HepG2 (cell line): ENCODE results near the gene PEA15. TPM values are rescaled to one million over a fixed set of nuclear protein-coding genes. Genes with fewer than 3 reads are reported as not detected.

Source experiments
- ATAC-seq: fragments of 200-7000 bp; cut with Tn5 transposase; 3 replicates; pipeline ENCODE4 v1.9.1; 2020; ENCODE audit warnings: mild to moderate bottlenecking, moderate library complexity
- BruUV-seq: library from RNA; stranded (reverse); fragments of 400-500 nt; replicated peaks from 2 replicates; lab custom pipeline; 2021; lab: Mats Ljungman, UMichigan
- CTCF ChIA-PET: fragments of 300-600 bp; formaldehyde crosslinking; extraction: SDS; loops from one replicate; lab custom pipeline; 2021; ENCODE audit warnings: low total read pairs, inconsistent platforms, low intra/inter-chr PET ratio; lab: Yijun Ruan, JAX
- POLR2A ChIA-PET: fragments of 350-600 bp; sonication (Branson Sonifier 250); formaldehyde crosslinking; loops from one replicate; lab custom pipeline; 2020; ENCODE audit warnings: antibody characterized with exemption, inconsistent platforms; lab: Yijun Ruan, JAX
- DNase-seq: peaks from one replicate; pipeline ENCODE4 v3.0.0-alpha.2; 2015; ENCODE audit warnings: low spot score
- FAIRE-seq: peaks from 3 replicates; lab custom pipeline; 2011; peaks lifted over from hg19 to GRCh38; lab: Jason Lieb, UNC
- H2AFZ ChIP-seq: one replicate; pipeline ENCODE4 v1.6.1; 2011; ENCODE audit warnings: low read length, inconsistent platforms
- H3K27ac ChIP-seq: fragments of 300-600 bp; 3 replicates; pipeline ENCODE4 v1.8.0; 2011; ENCODE audit warnings: mixed run types, mild to moderate bottlenecking, mixed read lengths, low read length, inconsistent platforms; ENCODE audit not compliant: insufficient read depth; ENCODE audit errors: extremely low read length
- H3K27me3 ChIP-seq, 2 experiments: fragments of 200-600 bp in 1 of 2; 2 replicates in 1 of 2; 3 replicates in 1 of 2; pipeline versions ENCODE4 v1.6.0 to v1.8.0; 2011; ENCODE audit warnings: low read length in 2 of 2, mild to moderate bottlenecking in 2 of 2, moderate library complexity in 2 of 2, inconsistent platforms in 1 of 2; ENCODE audit not compliant: insufficient read depth in 2 of 2, control insufficient read depth in 1 of 2
- H3K36me3 ChIP-seq, 2 experiments: fragments of 200-600 bp in 1 of 2; replicated peaks in 1 of 2; 2 replicates in 1 of 2; 3 replicates in 1 of 2; pipeline versions ENCODE4 v1.5.1 to v1.8.0; 2011; ENCODE audit warnings: low read length in 2 of 2, inconsistent platforms in 1 of 2; ENCODE audit not compliant: insufficient read depth in 2 of 2, control insufficient read depth in 1 of 2
- H3K4me1 ChIP-seq: 2 replicates; pipeline ENCODE4 v1.5.1; 2012; ENCODE audit warnings: low read length, inconsistent platforms; ENCODE audit not compliant: insufficient read depth
- H3K4me2 ChIP-seq: 2 replicates; pipeline ENCODE4 v1.6.0; 2011; ENCODE audit warnings: low read depth, low read length, inconsistent platforms
- H3K4me3 ChIP-seq, 3 experiments: fragments of 200-600 bp in 1 of 3; sonication (generic), shearing (Covaris generic) in 1 of 3; replicated peaks in 1 of 3; 2 replicates each; pipeline ENCODE4 v1.5.1; 2011 to 2016; ENCODE audit warnings: low read length in 3 of 3, inconsistent platforms in 2 of 3, low read depth in 2 of 3, mild to moderate bottlenecking in 2 of 3, control low read depth in 1 of 3, mixed read lengths in 1 of 3; ENCODE audit not compliant: insufficient read depth in 1 of 3
- H3K79me2 ChIP-seq: one replicate; pipeline ENCODE4 v1.6.1; 2011; ENCODE audit warnings: low read length, inconsistent platforms; ENCODE audit not compliant: insufficient read depth
- H3K9ac ChIP-seq: 2 replicates; pipeline ENCODE4 v1.6.0; 2011; ENCODE audit warnings: mild to moderate bottlenecking, low read depth, low read length, inconsistent platforms; ENCODE audit not compliant: insufficient read depth
- H3K9me3 ChIP-seq: 2 replicates; pipeline ENCODE4 v1.5.1; 2012; ENCODE audit warnings: mild to moderate bottlenecking, low read length
- H4K20me1 ChIP-seq: 2 replicates; pipeline ENCODE4 v1.6.0; 2011; ENCODE audit warnings: inconsistent platforms, mild to moderate bottlenecking, low read length, moderate library complexity; ENCODE audit not compliant: insufficient read depth
- CBX2 ChIP-seq, 2 experiments: fragments of 200-600 bp in 1 of 2; sonication (generic); formaldehyde crosslinking in 1 of 2; IDR thresholded peaks; 2 replicates each; pipeline versions ENCODE4 v1.7.0 to v1.8.1; 2018 to 2022; ENCODE audit warnings: low read depth in 2 of 2, low read length in 1 of 2, mild to moderate bottlenecking in 1 of 2, missing genetic modification reagents in 1 of 2
- DMAP1 ChIP-seq: IDR thresholded peaks from 2 replicates; pipeline ENCODE4 v1.6.1; 2016
- FOXA1 ChIP-seq, 2 experiments: fragments of 450-650 bp in 1 of 2; sonication (generic) in 1 of 2; formaldehyde crosslinking in 1 of 2; IDR thresholded peaks; 2 replicates each; pipeline versions ENCODE4 v1.4.0 to v1.6.1; 2016 to 2020; ENCODE audit warnings: missing genetic modification reagents in 1 of 2
- GMEB1 ChIP-seq: sonication (generic); formaldehyde crosslinking; IDR thresholded peaks from 2 replicates; pipeline ENCODE4 v1.5.1; 2020; ENCODE audit warnings: missing genetic modification reagents, mild to moderate bottlenecking, borderline replicate concordance
- MTA1 ChIP-seq: sonication (generic); formaldehyde crosslinking; IDR thresholded peaks from 2 replicates; pipeline ENCODE4 v1.4.0; 2020; ENCODE audit warnings: missing genetic modification reagents, mild to moderate bottlenecking, borderline replicate concordance
- NFAT5 ChIP-seq: sonication (generic); formaldehyde crosslinking; IDR thresholded peaks from 2 replicates; pipeline ENCODE4 v1.4.0; 2020; ENCODE audit warnings: missing genetic modification reagents
- ONECUT2 ChIP-seq: sonication (generic); formaldehyde crosslinking; IDR thresholded peaks from 2 replicates; pipeline ENCODE4 v1.4.0; 2020; ENCODE audit warnings: missing genetic modification reagents
- PHF5A ChIP-seq: IDR thresholded peaks from one replicate; pipeline ENCODE4 v1.6.1; 2018; ENCODE audit warnings: low read depth, missing genetic modification reagents; ENCODE audit not compliant: unreplicated experiment
- RFXAP ChIP-seq: sonication (generic); formaldehyde crosslinking; IDR thresholded peaks from 2 replicates; pipeline ENCODE4 v1.4.0; 2020; ENCODE audit warnings: missing genetic modification reagents, borderline replicate concordance
- SMAD1 ChIP-seq: sonication (generic); formaldehyde crosslinking; IDR thresholded peaks from 2 replicates; pipeline ENCODE4 v1.4.0; 2020; ENCODE audit warnings: missing genetic modification reagents, low read depth, mild to moderate bottlenecking, borderline replicate concordance
- SP140L ChIP-seq: sonication (generic); formaldehyde crosslinking; IDR thresholded peaks from 2 replicates; pipeline ENCODE4 v1.4.0; 2020; ENCODE audit warnings: missing genetic modification reagents, borderline replicate concordance
- STAT5B ChIP-seq: sonication (generic); formaldehyde crosslinking; IDR thresholded peaks from 2 replicates; pipeline ENCODE4 v1.4.0; 2020; ENCODE audit warnings: missing genetic modification reagents
- ZIK1 ChIP-seq: sonication (generic); formaldehyde crosslinking; IDR thresholded peaks from 2 replicates; pipeline ENCODE4 v1.5.0; 2020; ENCODE audit warnings: mild to moderate bottlenecking, low read depth, missing genetic modification reagents, borderline replicate concordance
- ZNF180 ChIP-seq: sonication (generic); formaldehyde crosslinking; IDR thresholded peaks from 2 replicates; pipeline ENCODE4 v1.4.0; 2020; ENCODE audit warnings: low read depth, missing genetic modification reagents, borderline replicate concordance
- ZNF333 ChIP-seq: sonication (generic); formaldehyde crosslinking; IDR thresholded peaks from 2 replicates; pipeline ENCODE4 v1.4.0; 2020; ENCODE audit warnings: mild to moderate bottlenecking, missing genetic modification reagents, borderline replicate concordance
- ZNF749 ChIP-seq: sonication (generic); formaldehyde crosslinking; IDR thresholded peaks from 2 replicates; pipeline ENCODE4 v1.8.0; 2022; ENCODE audit warnings: mild to moderate bottlenecking, missing genetic modification reagents, moderate library complexity, borderline replicate concordance
- WGBS: methylation state at CpG from one replicate; pipeline ENCODE4 v1.1.6; 2017; ENCODE audit warnings: low lambda C conversion rate; 5-methylcytosine and 5-hydroxymethylcytosine counted together
- in situ Hi-C: cut with HindIII; loops from 2 replicates; pipeline ENCODE4 v1.10.0; 2017; ENCODE audit warnings: low pct_unique_long_range_greater_than_20kb; ENCODE audit not compliant: extremely low pct_ligation_motif_present
- intact Hi-C: fragments of 100-400 bp; cut with micrococcal nuclease; formaldehyde crosslinking; loops from one replicate; pipeline ENCODE4 v1.10.0; 2022; ENCODE audit not compliant: unreplicated experiment
- polyA plus RNA-seq, 8 experiments: library from polyadenylated mRNA; depleted of rRNA in 3 of 8; stranded (reverse) in 7 of 8; unstranded in 1 of 8; fragments of >200 nt; fragmentation: Illumina TruSeq in 4 of 8; extraction: Trizol in 4 of 8; gene quantifications; 2 replicates each; pipeline versions ENCODE4 v1.2.1 to v1.2.3, GENCODE V29; 2011 to 2016; ENCODE audit warnings: low read depth in 4 of 8, missing spikeins in 1 of 8, mixed read lengths in 1 of 8; ENCODE audit not compliant: insufficient read depth in 1 of 8
- total RNA-seq, 5 experiments: library from RNA; depleted of rRNA; stranded (reverse); fragments of >200 nt; fragmentation: Illumina TruSeq; extraction: Trizol; gene quantifications; 2 replicates each; pipeline ENCODE4 v1.2.3, GENCODE V29; 2016; ENCODE audit warnings: low read depth in 1 of 5

The PEA15 gene
- total and polyA plus RNA-seq, 2 of the 13 experiments (the other 11 are each of a cell fraction or from before 2014, with no cell fraction given), result 12.1 to 35.2 TPM

- no peak overlapping the region for H2AFZ ChIP-seq
- H3K4me2 ChIP-seq, result no peak overlapping the region
- BruUV-seq, result no TSS peak
- H3K36me3 ChIP-seq, result no peaks in the 10 kb centered on the region
- DNase-seq (no peak), ATAC-seq (no peak), FAIRE-seq (no peak)
- H3K4me3 ChIP-seq, result no peak overlapping the region
- no peak overlapping the region for H3K27ac ChIP-seq
- intact Hi-C loops, result no loop called here
- no peaks in the 10 kb centered on the region for H3K9me3 ChIP-seq
- WGBS, result 63% methylated on average over 11 of the region's 13 CpGs
- no peak overlapping the region for H3K9ac ChIP-seq
- peaks cover 0 to 38% of the 10 kb centered on the region in 2 experiments; a peak in 3 of 5 replicates for H3K27me3 ChIP-seq
- in situ Hi-C loops, result no loop called here
- POLR2A ChIA-PET, result no interaction called here
- H3K4me1 ChIP-seq, result peaks cover 15% of the 10 kb centered on the region
- CTCF ChIA-PET, result no interaction called here
- H3K79me2 ChIP-seq, result no peaks in the 10 kb centered on the region
- no peaks in the 10 kb centered on the region for H4K20me1 ChIP-seq
- TF ChIP-seq ZIK1 (no peak), ZNF180 (CRISPR knock-in tag) (no peak), FOXA1 (IDR thresholded peaks at IDR 0.05) (no peak), FOXA1 (CRISPR knock-in tag; IDR thresholded peaks at IDR 0.05) (no peak), MTA1 (CRISPR knock-in tag) (no peak), STAT5B (CRISPR knock-in tag) (no peak), NFAT5 (no peak), DMAP1 (CRISPR knock-in tag) (no peak), ZNF333 (CRISPR knock-in tag) (no peak), GMEB1 (no peak), PHF5A (no peak), ONECUT2 (no peak), ZNF749 (CRISPR knock-in tag) (no peak), RFXAP (CRISPR knock-in tag) (no peak), SMAD1 (no peak), CBX2 (IDR thresholded peaks at IDR 0.05; ENCODE audit: low read depth, low read length) (no peak), CBX2 (CRISPR knock-in tag; IDR thresholded peaks at IDR 0.05; ENCODE audit: low read depth) (no peak), SP140L (no peak)
These were observed 36.4 kb upstream of the PEA15 start for GRCh38 chr1:160168609-160169369.
